NOMO-1 treated with dmso at 0.1 percent for 144 hours (cell line): ENCODE results near the gene AGER.
"Not testable (repeated sequence)": the region's sequence is repeated elsewhere in the genome, so short reads cannot be mapped to it uniquely, and the experiment has no call there.

Source experiments
- DNase-seq: peaks from one replicate; lab custom pipeline; 2025; ENCODE audit not compliant: unreplicated experiment; lab: John Stamatoyannopoulos, UW

Gene AGER

DNA sequence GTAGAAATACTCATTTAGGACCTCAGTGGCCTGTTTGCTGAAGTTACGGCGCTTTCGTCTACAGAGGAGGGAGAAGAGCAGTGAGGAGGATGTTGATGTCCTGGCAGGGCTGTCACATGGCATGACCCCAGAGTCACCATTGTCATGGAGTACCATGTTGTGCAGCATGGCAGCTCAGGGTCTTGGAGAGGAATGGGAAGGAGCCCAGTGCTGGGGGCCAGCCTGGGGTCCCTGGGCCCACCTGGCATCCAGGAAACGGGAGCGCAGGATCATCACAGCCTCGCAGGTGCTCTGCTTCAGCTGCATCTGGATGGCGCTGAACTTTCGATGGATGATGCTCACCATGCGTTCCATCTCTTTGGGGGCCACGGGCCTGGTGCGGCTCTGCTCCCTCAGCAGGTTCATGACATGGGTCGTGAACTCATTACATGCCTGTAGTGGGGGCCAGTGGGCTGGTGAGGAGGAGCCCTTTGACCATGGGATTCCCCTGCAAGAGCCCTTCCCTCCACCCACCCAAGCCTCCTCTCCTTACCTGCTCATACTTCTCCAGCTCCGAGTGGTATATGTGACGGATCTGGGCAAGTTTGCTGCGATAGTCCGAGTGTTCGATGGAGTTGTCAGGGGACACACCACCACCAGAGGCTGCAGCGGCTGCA lies 3.8 kb upstream of the AGER start:
- DNase-seq = not testable (repeated sequence)

DNA sequence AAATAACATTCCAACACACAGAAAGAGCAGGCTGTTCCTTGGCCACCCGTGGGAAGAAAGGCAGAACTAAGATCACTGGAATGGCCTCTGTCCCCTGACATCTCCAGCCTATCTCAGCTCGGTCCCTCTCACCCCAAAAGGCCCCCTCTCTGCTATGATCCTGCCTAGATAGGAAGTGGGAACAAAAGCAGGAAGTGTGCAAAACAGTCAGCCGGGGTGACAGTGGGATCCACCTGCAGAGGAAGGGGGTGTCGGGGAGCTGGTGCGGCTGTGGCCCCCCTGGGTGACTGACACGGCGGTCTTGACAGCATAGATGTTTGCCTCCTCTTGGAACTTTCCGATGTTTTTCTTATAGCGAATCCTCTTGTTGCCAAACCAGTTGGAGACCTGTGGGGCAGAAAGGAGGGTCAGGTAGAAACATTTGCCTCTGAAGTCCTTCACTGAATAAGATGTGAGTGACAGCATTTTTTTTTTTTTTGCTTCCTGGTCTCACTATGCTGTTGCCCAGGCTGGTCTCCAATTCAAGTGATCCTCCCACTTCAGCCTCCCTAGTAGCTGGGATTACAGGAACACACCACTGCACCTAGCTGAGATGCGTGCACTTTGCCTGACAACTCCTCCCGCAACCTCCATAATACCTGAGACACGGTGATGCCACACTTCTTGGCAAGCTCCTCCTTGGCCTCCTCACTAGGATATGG lies 3.1 kb upstream of the AGER start:
- no peak for DNase-seq

DNA sequence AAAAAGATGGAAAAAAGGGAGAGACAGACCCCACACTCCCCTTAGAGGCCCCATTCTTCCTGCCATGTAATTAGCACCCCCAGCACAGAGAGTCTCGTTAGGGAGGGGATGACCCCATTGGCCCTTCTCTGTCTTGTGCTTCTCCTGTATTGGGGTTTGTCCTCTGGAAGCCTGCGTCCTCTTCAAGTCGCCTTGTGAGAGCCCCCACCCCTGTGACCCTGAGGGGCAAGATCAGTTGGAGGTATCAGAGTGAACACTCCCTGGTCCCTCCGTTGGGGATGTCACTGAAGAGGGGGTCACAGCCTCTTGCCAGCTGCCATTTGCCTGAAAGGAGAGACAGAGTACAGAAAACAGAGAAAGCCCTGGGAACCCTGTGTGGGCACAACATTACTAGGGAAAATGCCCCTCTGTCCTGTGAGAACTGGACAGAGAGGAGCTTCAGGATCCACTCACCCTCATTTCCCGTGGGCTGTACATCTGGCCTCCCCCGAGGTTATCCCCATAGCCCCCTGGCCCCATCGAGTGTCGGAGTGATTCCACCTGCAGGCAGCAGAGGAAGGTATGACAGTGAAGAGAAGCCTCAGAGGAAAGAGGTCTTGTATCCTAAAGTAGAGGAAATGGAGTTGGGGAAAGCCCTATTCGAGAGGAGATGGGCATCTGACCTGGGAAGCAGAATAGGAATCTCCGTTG lies 2.2 kb upstream of the AGER start:
- not testable (repeated sequence) for DNase-seq

DNA sequence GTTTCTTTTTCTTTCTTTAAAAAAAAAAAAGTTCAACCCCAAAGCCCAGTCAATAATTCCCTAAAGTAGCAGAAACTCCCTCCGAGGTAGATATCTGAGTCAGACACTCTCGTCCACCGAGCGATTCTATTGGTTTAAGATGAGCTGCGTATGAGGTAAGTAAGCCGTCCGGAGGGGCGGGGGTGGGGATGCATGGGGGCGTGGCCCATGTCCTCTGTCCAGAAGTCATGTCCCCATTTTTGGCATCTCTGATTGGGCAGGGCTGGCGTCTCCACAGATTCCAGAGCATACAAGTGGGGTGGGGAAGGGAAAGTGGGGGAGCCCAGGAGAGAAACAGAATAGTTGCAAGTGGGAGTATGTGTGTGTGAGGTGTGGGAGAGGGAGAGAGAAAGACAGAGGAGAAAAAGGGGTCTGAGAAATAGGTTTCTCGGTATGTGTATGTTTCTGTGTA lies 1.7 kb upstream of the AGER start:
- DNase-seq = not testable (repeated sequence)

DNA sequence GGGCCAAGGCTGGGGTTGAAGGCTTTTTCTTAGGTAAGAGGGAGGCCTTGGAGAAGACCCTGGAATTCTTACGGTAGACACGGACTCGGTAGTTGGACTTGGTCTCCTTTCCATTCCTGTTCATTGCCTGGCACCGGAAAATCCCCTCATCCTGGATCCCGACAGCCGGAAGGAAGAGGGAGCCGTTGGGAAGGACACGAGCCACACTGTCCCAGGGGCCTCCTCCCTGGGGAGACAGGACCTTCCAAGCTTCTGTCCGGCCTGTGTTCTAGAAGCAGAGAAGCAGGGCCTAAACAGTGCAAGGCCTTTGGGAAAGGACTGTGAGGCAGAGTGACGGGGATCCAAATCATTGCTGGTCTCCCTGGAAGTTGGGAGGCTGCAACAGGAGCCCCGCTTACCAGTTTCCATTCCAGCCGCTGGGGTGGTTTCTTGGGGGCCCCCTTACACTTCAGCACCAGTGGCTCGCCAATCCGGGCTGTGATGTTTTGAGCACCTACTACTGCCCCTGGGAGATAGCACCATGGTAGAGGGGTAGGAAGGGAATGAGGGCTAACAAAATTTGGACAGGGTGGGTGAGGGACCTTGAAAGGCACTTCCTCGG lies 470 bp downstream of the AGER start:
- DNase-seq = no peak

DNA sequence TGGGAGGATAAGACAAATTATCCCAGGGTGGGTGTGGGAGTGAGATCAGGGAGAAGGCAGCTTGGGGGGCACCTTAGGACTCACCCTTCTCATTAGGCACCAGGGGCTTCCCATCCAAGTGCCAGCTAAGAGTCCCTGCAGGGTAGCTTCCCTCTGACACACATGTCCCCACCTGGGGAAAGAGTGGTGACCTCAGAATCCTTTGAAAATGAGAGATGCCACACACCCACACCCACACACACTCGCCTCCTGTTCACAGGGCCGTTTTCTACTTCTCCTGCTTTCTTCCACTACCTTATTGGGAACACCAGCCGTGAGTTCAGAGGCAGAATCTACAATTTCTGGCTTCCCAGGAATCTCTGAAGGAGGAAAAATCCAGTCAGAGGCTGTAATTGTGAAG lies 1.0 kb downstream of the AGER start:
- DNase-seq = no peak

DNA sequence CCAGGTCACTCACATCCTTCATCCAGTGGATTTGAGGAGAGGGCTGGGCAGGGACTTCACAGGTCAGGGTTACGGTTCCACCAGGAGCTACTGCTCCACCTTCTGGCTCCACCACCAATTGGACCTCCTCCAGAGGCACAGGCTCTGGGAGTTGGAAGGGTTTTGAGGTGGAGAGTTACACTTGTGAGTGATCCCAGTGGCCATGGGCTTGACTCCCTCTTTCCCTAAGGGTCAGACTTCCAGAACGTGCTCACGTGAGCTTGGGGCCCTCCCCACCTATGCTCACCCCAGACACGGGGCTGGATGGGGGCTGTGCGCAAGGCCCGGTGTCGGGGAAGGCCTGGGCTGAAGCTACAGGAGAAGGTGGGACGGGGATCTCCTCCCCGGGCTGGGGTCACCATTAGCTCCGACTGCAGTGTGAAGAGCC lies 1.5 kb downstream of the AGER start:
- no peak for DNase-seq

DNA sequence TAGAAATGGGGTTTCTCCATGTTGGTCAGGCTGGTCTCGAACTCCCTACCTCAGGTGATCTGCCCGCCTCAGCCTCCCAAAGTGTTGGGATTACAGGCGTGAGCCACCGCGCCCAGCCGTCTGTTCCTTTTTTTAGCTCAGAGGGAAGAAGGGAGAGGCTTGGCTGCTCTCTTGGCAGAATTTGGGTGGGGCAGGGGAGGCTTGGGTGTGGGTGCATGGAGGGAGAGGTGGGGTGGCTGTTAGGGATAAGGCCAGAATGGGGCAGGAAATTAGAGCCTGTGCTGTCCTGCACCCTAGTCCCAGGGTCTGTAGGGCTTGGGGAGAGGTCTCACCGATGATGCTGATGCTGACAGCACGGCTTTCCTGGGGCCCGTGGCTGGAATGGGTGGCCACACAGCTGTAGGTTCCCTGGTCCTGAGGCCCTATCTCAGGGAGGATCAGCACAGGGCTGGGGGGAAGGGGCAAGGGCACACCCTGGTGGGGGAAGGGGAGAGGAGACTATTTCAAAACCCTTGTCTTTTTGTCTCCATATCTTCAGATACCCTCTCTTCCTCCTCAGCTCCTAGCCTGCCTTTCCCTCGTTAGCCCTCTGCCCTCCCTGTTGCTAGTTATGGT lies 2.0 kb downstream of the AGER start:
- no peak for DNase-seq

DNA sequence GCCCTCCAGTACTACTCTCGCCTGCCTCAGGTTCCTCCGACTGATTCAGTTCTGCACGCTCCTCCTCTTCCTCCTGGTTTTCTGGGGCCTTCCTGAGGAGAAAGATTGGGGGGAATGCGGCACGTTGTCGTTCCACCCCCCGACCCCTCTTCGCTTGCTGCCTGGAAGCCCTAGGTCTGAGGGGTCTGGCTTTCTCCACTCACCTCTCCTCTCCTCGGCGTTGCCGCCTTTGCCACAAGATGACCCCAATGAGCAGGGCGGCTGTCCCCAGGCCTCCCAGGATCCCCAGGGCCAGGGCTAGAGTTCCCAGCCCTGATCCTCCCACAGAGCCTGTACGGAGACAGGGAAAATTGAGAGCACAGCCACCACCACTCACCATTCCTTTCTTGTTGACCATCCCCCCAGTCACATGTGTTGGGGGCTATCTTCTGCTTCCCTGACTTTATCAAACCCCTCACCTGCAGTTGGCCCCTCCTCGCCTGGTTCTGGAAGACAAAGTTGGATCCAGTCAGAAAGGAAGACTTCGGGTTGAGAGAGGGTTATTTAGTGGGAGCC lies 2.8 kb downstream of the AGER start:
- no peak for DNase-seq

DNA sequence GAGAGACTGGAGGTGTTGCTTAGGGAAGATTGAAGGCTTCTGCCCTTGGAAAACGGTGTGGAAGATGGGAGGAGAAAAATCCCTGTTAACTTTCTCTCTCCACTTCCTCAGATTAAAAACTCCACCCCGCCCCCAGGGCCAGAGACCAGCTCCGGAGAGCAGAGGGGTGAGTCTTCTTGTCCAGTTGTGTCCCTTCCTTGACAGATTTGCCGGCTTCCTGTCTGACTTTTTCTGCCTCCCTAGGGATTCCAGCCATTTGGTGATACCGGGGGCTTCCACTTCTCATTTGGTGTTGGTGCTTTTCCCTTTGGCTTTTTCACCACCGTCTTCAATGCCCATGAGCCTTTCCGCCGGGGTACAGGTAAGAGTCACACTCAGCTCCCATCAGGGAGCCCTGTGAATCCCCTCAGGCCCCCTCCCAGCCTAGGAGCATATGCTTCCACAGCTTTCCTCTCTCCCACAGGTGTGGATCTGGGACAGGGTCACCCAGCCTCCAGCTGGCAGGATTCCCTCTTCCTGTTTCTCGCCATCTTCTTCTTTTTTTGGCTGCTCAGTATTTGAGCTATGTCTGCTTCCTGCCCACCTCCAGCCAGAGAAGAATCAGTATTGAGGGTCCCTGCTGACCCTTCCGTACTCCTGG lies 4.2 kb downstream of the AGER start:
- no peak for DNase-seq

DNA sequence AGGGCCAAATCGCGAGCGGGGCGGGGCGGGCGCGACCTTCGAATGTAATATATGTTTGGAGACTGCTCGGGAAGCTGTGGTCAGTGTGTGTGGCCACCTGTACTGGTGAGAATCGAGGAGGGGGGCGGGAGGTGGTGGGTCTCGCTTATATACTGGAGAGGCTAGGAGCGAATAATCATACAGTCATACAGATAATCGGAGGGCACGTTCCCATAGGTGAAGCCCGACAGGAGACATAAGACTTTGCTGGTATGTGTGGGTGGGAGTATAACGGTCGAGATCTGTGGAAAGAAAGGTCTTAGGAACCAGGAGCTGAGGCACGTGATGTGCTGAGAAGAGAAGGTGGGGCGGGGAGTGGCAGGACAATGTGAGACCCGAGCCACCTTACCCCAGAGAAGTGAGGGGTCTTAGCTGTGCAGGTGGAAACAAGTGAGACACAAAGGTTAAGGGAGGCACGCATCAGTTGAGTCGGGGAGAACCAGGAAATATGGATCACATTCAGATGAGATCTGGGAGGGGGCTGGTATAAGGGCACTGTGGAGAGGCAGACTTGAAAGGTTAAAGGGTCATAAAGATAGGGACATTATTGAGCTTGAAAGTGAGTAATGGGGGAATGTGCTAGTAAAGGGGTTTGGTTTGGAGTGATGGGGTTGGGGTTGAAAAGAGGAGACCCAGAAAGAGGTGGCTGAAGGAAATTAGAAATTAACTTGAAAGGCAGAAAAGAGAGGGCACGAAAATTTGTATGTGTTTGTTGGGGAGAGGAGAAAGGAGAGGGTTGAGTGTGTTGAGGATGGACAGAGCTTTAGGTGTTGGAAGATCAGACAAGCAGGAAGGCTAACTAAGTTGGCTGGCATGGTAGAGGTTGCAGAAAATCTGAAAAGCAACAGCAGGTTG lies 5.3 kb downstream of the AGER start:
- no peak for DNase-seq

DNA sequence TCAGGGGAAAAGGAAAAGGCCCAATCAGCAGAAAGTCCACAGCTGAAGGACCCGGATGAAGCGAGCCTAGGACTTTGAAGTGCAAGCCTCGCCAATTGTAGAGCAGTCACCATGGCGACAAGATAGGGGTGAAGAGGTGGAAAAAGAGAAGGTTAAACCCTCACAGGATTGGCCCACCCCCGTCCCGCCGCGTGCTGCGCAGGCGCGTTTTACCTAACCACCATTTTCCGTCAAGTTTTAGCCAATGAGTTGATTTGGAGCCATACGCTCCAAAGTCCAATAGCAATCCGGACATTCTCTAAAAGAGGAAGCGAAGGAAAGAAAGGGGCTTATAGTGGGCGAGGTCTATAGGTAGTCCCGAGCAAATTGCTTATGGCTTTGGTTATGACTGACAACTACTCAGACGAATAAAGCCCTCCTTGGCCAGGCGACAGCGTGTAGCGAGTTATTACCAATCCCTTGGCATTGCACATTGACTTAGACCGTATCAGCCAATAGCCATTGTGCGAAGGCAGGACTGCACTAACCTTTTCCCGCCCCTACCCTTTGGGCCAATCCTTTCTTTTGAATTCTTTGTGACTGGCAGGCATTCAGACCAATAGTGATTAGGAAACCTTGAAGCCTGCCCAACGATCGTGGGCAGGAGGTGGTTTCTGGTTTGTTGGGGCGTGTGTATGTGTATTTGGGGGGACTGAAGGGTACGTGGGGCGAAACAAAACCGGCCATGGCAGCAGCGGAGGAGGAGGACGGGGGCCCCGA lies 6.1 kb downstream of the AGER start, which contains the start of gene RNF5:
TSS of gene RNF5 (plus strand) at position 618 of the 759 bp plus-strand sequence. CDS start at position 725, 107 bp downstream.
- DNase-seq = peak; percentile 100

DNA sequence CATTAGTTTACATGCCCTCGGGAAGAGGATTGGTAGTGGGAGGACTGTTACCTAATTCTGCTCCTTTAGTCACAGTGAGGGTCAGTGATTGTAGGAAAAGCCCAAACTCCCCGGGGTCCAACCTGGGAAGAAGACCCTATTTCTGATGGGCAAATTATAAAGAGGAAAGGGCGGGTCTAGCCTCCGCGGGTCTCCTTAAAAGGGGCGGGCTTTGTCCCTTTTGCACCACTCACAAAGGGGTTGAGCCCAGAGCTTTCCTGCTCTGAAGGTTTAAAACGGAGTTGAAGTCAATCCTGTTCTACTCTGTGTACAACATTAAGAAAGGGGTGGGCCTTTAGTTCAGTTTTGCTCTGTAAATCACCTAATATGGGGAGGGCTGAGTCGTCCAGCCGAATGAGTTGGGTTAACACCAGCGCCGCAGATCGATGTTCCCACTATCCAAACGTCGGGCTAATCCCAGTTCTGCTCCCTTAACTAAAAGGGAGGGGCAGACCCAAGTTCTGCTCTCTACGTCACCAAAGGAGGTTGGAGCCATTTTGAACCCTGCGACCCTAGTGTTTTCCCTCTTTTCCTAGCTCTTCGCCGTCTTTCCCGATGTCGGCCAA lies 6.8 kb downstream of the AGER start:
- no peak for DNase-seq

DNA sequence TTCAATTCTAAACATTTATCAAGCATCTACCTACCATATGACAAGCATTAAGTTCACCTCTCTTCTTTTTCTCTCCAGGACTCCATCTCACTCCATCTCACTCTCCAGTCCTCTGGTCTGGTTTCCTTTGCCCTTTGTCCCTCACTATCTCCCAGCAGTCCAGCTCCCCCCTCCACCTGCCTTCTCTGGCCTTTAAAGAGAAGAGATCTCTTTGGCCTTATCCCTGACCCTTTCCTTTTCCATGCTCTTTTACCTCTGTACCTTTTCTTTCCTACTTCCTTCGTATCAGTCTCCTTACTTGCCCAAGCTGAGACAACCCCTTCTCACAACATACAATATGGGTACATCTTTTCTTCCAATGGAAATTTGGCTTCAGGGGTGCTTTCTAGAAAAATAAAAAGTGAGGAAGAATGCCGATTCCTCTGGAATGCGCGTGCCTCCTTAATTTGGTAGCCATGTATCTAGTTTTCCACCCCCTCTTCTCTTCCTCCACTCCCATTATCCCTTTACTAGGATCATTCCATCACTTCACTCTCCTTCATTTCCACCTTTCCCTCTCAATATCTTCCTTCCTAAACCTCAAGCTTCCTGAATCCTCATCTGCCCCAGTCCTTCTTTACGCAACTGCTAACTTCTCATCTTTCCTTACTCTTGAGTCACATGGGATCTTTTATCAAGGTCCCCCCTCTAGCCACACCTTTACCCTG lies 7.4 kb downstream of the AGER start:
- no peak for DNase-seq

DNA sequence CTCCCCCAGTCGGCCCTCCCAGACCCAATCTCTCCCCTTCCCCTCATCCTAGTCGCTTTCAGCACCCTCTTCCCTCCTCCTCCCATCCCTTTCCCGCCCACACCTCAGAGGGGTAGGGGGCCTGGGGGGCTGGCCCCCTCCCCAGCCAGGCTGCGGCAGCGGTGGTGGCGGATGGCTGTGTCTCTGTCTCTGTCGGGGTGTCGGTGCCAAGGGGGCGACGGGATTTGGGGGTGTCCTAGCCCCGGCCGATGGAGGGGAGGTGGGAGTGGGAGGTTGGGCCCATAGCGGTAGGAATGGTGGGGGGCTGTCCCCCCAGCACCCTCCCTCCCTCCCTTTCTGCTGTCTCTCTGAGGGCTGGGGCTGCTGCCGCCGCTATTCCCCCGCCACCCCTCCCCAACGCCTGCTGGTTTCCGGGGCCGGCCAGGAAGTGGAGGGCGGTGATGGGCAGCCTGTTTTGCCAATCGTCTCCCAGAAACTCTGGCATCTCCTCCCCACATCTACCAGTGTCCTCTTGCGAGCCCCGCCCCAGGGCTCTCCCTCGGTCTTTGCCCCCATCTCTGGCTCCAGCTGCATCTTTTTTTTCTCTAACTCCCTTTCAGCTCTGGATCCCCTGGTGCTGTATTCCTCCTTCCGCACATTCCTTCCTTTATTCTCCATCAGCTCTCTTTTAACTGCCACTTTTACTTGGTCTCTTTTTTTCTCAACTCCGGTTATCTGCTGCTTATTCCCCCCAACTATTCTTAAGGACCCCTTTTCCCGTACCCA lies 8.2 kb downstream of the AGER start, which contains the start of gene AGPAT1:
TSS of gene AGPAT1 (minus strand) at position 374 of the 765 bp plus-strand sequence. CDS start 4,588 bp downstream, outside the sequence.
- peak; percentile 95 for DNase-seq

DNA sequence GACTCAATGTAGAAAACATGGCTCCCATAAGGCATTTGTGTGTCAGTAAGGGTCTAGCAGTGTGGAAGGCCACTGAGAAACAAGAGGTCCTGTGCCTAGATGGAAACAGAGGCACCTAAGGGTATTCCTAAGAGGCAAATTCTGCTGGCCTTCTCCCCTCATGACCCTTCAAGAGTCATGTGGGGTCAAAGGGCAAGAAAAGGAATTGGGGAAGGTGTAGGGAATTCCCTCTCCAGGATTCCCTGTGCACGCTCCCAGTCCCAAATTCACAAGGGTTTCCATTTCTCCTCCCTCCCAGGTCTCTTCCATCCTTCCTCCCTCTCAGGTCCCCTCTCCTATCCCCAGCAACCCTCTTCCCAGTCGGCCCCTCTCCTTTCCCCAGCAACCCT lies 8.7 kb downstream of the AGER start:
- no peak for DNase-seq

DNA sequence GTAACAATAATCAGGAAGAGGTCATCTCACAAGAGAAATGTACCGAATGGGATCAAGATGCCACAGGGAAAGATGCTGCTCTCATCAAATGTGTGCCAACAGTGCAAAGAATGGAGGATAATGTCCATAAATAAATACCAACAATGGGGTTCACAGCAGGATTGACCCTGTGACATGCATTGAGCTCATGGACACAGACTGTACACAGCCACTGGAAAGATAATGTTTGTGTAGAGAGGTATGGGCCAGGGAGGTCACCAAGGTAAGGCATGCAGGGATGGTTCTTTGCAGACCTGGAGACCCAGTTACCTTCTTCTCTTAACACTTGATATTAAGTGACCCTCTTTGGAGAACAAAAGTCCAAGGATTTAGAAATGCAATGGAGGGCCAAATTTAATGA lies 9.6 kb downstream of the AGER start:
- no peak for DNase-seq
